PFSK-1 (cell line): ENCODE data around the gene OR10D3.

Source experiments
- FOXP2 ChIP-seq: optimal IDR thresholded peaks from 2 replicates; pipeline ENCODE3; 2011; ENCODE audit warnings: borderline replicate concordance, control low read depth, inconsistent platforms; ENCODE audit not compliant: insufficient read depth; ENCODE audit errors: extremely low read length, extremely low read depth
- POLR2AphosphoS5 ChIP-seq: IDR thresholded peaks from 2 replicates; pipeline ENCODE4 v1.6.1; 2012; ENCODE audit warnings: low read depth, mild to moderate bottlenecking, control low read depth, low read length, moderate library complexity
- REST ChIP-seq, 2 experiments: IDR thresholded peaks; 2 replicates each; pipeline versions ENCODE4 v1.6.1 to v1.8.0; 2011 to 2012; ENCODE audit warnings: low read depth in 2 of 2, low read length in 2 of 2, control low read depth in 1 of 2, inconsistent platforms in 1 of 2, mild to moderate bottlenecking in 1 of 2, moderate library complexity in 1 of 2; ENCODE audit not compliant: insufficient read depth in 1 of 2
- SIN3A ChIP-seq: IDR thresholded peaks from 2 replicates; pipeline ENCODE4 v1.6.1; 2012; ENCODE audit warnings: mild to moderate bottlenecking, low read length, moderate library complexity, borderline replicate concordance; ENCODE audit not compliant: insufficient read depth
- TAF1 ChIP-seq: IDR thresholded peaks from 2 replicates; pipeline ENCODE4 v1.6.1; 2012; ENCODE audit warnings: low read length, control low read depth, borderline replicate concordance; ENCODE audit not compliant: insufficient read depth

OR10D3 gene

DNA sequence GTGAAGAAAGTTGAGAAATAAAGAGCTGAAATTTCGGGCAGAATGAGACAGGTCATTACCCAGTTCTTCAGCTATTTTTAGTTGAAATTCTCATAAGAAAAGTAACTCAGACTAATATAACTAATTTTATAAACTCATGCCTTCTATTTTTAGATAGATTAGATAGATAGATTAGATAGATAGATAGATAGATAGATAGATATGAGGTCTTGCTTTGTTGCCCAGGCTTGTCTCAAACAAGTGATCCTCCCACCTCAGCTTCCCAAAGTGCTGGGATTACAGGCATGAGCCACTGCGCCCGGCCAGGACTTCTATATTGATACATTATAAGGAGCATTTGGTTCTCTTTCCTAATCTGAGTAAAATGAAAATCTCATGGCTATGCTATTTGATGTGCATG, 30.9 kb downstream of the OR10D3 start:
- TF ChIP-seq FOXP2 (no peak), SIN3A (no peak), TAF1 (no peak), POLR2AphosphoS5 (no peak), REST (IDR thresholded peaks at IDR 0.05; ENCODE audit: insufficient read depth in 1 of 2, low read depth in 2 of 2, low read length in 2 of 2) (no peak)

- no peak for TF ChIP-seq FOXP2
- TF ChIP-seq TAF1 = no peak
- no peak for TF ChIP-seq SIN3A
- TF ChIP-seq REST (IDR thresholded peaks at IDR 0.05; ENCODE audit: insufficient read depth in 1 of 2, low read depth in 2 of 2, low read length in 2 of 2) = no peak
- TF ChIP-seq POLR2AphosphoS5 = no peak
Measured at GRCh38 chr11:124219126-124219525, 36.0 kb downstream of the OR10D3 start.

- TF ChIP-seq FOXP2 = no peak
- no peak for TF ChIP-seq SIN3A
- TF ChIP-seq REST (IDR thresholded peaks at IDR 0.05; ENCODE audit: insufficient read depth in 1 of 2, low read depth in 2 of 2, low read length in 2 of 2) = no peak
- TF ChIP-seq POLR2AphosphoS5 = no peak
- TF ChIP-seq TAF1 = no peak
Measured at GRCh38 chr11:124222407-124222806, 39.3 kb downstream of the OR10D3 start.

DNA sequence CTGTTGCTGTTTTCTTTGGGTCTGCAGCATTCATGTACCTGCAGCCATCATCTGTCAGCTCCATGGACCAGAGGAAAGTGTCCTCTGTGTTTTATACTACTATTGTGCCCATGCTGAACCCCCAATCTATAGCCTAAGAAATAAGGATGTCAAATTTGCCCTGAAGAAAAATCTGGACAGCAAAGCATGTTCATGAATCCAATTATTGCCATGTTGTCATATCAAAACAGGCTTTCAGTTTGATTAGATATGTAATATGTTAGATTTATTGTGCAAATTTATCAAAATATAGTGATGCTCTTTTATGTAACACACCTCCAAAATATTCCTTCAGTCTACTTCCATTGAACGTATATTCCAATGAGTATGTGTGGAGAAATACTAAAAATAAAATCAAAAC, 42.3 kb downstream of the OR10D3 start:
- TF ChIP-seq FOXP2 (no peak), POLR2AphosphoS5 (no peak), TAF1 (no peak), SIN3A (no peak), REST (IDR thresholded peaks at IDR 0.05; ENCODE audit: insufficient read depth in 1 of 2, low read depth in 2 of 2, low read length in 2 of 2) (no peak)

DNA sequence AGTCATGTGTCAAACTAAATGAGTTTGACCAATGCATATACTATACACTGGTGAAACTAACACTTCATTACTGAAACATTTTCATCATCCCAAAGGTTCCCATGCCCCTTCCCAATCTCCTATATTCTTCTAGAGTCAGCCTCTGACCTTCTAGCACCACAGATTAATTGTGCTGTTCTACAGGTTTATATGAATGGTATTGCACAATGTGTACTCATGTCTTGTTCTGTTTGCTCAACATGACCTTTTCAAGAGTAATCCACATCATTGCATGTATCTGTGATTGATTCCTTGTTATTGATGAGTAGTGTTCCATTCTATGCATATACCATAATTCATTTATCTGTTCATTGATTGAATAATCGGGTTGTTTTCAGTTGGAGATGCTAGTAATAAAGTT, 50.2 kb downstream of the OR10D3 start:
- no peak for TF ChIP-seq POLR2AphosphoS5
- no peak for TF ChIP-seq FOXP2
